NCI-H2196 treated with DMSO at 0.1 percent for 48 hours (cell line): ENCODE data around the gene FBN2.

Source experiments
- DNase-seq: peaks from one replicate; lab custom pipeline; 2025; ENCODE audit not compliant: unreplicated experiment; lab: John Stamatoyannopoulos, UW

FBN2 gene

DNA sequence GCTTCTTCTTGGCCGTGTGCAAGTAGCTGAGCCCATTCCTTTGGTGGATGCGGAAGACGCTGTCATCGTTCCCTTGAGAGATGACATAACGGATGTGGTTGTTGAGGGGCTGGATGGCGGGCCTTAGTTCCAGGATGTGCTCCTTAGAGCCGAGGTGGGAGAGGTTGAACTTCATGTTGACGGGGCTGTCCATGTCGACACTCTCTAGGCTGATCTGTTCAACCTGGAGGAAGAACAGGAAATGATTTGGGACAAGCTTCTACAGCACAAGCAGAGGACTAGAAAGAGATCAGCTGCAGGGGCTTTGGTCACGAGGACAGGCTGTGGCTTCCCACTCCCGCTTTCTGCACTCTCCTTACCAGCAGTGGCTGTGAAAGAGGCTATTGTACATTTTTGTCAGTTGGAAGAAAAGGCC is 278.4 kb downstream of the FBN2 start:
- DNase-seq: no peak

DNA sequence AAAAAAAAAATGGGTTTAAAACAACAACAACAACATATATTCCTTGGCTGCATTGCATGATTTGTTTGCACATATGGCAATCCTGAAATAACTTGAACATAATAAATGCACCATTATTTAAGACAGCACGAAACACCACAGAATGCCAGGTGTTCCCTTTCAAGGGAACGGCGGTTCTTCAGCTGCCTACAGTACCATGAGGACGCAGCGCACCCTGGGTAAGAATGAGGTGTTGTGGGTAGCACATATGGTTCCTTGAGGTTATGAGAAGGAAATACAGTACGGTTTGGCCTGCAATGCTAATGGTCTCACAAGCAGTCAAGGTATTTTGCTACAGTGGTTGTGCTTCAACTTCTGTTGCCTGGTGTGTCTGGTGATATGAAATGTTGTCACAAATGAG is 279.7 kb downstream of the FBN2 start:
- DNase-seq: no peak

DNA sequence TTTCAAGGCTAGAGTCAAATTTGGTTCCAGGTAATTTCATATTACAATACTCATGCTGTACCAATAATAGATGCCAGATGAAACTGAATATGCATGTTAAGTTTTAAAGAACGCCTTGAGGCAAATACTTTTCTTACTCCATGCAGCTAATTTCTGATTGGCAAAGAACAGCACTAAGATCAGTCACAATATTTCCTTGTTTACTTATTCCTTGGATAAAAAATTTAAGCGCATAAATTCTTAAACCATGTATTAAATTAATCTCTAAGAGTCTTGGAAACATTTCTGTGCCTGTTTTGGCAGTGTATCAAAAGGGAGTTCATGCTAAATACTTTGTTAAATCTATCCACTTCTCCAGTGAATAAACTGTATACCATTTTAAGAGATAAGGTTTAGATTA is 281.0 kb downstream of the FBN2 start:
- DNase-seq: no peak

DNA sequence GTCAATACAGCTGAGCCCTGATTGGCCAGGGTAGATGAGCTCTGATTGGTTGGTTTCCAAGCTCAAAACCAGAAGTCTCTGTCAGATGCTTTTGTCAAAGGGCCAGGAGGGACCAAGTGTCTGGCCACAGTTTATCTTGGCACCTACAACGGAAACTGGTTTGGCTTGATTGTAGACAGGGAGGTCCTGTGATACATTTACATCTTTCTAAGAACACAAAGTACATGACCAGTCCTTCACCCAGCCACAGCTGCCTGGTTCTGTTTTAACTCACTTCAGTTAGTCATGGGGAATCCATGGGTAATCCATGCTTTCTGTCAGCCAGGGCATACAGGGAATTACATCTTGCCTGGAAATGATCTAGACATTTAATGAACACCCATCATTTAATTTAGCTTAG is 283.3 kb downstream of the FBN2 start:
- DNase-seq: no peak

DNA sequence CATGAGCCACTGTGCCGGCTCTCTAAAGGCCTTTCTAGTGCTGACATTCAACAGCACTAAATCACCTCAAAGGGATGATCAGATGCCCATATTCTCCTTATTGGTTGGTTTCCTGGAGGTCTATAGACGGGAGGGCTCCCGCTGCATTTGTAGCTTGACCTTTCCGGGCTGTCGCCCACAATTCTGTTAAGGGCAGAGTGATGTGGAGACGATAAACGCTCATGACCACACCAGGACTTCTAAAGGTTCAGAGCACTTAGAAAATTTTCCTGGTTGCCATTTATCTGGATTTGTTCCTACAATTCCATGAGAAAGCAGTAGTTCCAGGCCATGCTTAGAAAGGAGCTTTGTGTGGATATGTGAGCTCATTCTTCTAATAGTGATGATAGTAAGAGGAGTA is 284.2 kb downstream of the FBN2 start:
- no peak for DNase-seq

DNA sequence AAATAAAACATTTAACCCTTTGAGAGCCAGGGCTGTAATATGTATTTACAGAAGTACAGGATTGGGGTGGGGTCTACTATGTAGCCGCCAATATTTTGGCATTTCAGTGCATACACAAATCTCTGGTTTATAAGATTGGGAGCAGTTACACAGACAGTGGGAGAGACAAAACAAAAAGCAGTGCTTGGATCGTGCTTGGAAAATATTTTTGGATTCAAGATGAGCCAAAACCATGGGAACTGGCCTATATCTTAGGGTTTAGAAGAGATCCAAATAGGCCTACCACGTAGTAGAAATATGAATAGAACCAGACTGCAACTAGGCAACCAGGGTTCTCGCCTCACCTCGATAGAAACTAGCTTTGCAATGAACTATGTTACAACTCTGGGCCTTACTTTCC is 284.9 kb downstream of the FBN2 start:
- DNase-seq: no peak

DNA sequence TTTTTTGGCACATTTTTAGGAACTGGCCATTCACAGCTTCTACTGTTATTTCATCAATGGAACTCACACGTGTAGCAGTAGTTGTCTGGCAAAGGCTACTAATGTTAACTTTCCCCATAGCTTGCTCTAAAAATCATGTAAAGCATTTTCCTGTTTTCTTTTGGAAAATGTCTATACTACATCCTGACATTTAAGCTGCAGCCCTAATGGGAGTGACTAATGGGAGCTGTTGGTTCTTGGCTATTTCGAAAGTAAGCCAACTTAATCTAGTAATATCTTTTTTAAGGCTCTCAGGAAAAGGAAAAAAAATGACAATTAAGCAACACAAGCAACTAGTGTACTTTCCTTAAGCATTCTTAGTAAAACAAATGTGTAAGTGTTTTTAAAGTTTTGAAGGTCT is 285.3 kb downstream of the FBN2 start:
- DNase-seq: no peak

DNA sequence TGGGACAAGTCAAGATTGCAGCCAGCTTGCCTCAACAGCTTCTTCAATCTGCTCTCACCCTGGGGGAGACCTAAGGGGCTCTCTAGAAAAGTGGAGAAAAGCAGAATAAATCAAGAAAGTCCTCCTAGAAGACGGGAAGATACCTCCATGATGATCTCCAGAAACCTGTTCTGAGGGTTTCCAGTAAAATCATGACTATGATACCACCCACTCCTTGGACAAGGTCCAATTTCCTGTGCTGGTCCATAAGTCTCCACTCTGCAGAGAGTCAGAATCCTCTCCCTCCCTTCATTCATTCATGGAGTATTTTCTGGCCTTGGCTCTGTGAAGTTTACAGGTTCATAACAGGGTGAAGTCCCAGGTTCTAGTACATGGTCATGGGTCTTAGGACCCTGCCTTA is 285.8 kb downstream of the FBN2 start:
- DNase-seq: no peak

DNA sequence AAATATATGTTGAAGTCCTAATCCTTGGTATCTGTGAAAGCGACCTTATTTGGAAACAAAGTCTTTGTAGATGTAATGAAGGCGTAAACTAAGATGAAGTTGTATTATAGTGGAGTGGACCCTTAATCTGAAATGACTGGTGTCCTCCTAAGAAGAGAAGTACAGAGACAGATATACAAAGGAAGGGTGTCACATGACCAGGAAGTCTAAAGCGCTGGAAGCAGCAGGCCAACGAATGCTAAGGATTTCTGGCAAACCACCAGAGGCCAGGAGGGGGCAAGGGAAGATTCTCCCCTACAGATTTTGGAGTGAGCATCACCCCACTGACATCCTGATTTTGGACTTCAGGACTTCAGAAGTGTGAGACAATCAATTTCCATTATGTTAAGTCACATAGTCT is 292.1 kb downstream of the FBN2 start:
- DNase-seq: no peak

DNA sequence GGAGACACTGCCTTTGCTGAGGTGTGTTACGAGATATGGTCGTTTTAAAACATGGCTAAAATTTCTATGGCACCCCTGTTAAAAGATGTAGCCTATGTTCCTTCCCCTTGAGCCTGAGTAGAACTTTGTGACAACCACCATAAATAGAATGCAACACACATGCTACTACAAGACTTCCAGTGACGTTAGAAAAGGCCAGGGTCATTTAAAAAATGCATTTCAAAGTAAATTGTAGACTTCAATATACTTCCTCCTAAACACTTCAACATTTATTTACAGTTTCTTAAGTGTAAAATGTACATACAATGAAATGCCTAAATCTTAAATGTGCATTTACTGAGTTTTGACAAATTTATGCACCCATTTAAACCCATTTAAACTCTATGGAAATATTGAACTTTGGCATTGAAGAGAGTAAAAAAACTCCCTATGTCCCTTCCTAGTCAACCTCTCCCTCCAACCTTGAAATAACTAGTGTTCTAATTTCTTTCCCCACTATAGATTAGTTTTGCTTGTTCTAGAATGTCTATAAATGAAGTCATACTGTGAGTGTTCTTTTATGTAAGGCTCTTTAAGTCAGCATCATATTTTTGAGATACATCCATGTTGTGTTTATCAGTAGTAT is 294.0 kb downstream of the FBN2 start:
- no peak for DNase-seq

DNA sequence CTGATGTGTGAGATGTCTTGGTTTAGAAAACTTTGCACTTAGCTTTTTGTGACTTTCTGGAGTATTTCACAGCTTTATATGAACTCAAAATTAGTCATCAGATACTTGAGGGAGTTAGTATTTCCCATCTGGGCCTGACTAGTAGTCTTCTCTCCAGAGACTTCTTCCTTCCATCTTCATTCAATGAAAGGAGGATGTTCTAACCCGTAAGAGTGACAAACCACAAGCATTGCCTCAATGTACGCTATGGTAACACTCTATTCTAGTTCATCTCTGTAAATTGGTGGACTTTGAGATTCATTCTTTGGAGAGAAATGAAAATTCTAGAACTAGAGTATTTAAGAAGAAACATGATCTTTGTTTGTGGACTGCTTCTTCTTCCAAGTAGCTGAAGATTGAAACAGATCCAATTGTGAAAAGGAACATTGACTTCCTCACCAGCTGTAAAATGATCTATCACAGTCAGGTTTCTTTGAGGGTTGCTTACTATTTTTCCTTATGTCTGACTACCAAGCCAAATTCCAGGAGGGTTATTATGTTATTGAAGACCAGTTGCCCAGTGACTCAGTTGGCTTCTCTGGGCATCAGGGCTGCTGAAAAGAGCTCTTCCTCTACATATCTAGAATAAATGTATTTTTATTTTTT is 296.9 kb downstream of the FBN2 start:
- DNase-seq: no peak

DNA sequence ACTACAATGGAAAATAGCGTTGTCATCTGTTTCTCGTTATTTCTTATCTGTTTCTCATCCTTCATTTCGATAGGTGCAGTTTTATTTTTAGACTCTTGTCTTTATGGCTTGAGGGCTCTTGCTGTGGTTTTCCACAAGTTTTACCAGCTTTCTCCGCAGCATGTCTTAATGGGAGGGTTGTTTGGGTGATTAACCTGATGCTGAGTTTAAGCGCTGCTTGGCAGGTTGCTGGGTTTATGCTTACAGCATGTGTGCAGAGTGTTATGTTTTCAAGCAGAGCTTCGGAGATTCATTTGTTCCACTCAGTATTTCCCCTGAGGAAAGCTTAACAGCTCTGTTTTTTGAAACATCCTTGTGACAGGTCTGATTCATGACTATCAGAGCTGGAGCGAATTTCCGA is 300.5 kb downstream of the FBN2 start:
- DNase-seq: no peak

DNA sequence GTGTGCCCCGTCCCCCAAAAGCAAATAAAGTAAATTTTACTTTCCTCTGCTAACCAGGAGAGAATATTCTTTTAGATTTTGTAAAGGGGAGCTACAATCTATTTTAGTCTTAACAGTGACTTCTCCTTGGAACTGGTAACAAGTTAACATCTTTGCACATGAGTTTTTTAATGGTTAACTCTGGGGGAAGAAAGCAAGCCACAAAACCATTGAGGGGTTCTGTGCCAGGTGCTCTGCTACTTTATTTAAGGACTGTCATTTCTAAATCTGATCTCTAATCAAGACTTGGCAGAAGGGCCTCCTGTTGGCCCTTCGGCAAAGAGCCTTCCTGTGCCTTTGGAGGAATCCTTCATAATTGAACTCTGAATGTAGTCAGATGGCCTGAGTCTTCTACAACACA is 301.0 kb downstream of the FBN2 start:
- DNase-seq: no peak

DNA sequence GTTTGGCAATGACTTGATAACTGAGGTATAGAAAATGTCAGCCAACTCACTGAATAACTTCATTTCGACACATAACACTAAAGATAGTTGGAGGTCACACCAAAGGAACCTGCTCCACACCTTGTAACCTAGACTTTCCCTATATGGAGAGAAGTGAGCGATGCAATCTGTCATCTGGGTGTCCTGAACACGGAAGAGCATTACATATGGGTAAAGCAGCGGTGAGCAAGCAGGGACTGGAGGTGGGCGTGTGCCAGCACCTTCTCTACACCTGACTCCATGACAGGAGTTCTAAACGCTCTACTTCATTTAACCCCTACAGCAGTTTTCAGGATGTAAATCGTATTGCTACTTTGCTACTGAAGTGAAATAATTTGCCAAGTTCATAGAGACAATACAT is 301.7 kb downstream of the FBN2 start:
- DNase-seq: no peak

DNA sequence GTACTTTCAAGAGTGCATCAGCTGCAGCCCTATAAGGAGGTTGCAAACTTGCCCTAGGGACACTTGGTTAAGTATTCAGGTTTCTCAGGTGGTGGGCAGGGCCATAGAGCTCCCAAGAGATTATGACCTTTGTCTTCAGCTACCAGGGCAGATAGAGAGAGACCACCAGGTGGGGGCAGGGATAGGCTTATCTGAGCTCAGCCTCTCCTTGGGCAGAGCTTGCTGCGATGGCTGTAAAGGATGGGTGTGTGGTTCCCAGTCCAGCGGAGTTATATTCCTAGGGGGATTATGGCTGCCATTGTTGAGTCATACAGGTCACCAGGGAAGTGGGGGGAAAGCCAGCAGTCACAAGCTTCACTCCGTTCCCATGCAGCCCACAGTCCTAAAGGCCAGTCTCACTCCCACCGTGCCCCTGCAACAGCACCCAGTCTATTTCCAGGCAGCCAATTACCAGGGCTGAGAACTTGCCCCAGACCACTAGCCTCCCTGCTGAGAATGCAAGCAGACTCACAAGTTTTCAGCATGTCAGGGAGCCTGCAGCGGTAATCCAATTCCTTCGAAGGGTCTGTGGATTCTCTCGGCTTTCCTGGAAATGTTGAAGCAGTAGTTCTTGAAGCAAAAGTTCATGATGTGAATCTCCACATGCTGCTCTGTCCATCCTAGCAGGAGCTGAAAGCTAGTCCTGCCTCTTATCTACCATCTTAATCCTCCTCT is 303.0 kb downstream of the FBN2 start:
- no peak for DNase-seq

DNA sequence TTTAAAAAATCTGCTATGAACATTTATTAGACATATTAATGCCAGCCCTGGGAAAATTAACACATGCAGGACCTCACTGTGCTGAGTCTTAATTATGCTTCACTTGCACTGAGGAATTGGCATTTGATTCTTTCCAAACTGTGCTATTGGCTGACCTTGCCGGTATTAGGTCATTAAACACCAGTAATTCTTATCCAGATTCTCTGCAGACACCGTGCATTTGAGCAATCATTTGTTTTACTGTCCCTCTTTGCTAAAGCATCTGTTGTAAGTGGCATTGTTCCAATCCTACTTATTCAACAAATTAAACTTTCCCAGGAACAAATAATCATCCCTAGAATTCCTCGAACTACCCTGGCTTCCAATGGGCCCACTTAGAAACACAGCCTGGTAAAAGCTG is 309.5 kb downstream of the FBN2 start:
- DNase-seq: no peak

DNA sequence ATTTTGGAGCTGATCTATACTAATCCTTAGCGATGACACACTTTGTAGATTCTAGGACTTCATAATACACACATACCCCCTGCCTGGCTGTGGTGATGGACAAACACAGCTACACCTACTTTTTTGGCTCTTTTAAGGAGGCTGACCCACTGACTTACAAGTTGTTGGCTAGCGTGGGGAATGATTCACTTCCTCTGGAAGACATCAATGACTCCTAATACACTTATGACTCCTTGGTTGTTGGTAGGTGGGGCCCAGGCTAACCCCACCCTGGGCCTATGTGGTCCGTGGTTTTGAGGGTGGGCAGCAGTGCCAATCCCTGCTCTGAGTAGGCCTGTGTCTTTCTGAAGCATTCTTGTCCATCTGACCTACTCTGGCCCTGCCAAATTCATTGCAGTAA is 310.0 kb downstream of the FBN2 start:
- no peak for DNase-seq

DNA sequence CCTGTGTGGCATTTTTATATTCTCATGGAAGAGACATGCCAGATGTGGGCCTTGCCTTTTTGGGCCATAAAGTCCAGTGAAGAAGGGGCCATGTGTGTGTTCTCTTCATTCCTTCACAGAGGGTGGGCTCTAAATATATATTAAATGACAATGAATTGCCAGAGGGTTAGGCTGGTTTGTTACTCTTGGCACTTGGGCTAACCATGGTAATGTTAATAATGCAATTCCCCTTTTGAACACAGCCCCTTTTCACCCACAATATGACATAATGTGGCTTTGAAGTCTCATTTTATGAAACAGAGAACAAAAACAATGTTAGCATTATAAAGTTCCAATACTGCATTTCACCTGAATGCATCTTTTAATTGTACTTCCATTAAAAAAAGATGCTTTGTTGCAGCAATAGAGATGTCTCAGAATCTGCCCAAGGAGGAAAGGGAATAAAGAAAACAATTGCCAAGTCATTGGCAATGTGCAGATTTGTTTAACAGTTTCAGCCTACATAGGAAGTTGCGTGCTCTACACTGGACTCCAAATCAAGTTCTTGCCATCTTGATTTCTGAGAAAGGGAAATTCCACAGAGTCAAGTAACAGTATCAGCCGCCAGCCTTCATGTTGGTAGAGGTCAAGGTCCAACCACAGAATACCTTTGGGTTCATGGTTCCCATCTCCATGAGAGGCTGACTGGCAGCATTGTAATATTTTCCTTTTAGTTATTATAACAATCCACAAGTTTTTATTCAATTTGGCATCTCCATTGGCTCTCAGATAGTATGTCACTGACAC is 312.6 kb downstream of the FBN2 start:
- no peak for DNase-seq

DNA sequence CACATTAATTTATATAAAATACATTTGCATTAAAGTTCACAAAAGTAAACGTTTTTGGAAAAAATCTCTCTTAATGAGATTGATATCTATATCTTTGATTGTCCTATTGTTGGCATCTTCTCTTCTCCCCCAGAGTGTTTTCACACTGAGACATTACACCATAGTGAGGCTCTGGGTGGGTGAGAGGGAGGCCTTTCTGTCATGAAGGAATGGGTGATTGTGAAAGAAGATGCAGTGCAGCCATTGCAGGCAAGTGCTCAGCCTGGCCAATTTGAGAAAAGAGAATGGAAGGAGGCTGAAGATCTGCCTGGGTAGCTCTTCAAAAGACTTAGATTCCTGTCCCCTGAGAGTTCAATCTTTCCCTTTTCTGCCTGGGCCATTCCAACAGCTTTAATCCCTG is 313.7 kb downstream of the FBN2 start:
- no peak for DNase-seq

DNA sequence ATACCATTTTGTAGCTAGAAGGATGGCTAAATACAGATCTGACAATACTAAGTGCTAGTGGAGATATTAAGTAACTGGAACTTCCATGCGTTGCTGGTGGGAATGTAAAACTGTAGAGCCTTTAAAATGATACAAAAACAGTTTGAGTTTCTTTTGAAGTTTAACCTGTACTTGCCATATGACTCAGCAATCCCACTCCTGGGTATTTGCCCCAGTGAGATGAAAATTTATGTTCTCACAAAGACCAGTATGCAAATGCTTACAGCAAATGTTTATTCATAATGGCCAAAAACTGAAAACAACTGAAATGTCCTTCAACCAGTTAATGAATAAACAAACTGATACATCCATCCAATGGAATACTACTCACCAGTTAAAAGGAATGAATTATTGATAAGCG is 317.2 kb downstream of the FBN2 start:
- DNase-seq: no peak

DNA sequence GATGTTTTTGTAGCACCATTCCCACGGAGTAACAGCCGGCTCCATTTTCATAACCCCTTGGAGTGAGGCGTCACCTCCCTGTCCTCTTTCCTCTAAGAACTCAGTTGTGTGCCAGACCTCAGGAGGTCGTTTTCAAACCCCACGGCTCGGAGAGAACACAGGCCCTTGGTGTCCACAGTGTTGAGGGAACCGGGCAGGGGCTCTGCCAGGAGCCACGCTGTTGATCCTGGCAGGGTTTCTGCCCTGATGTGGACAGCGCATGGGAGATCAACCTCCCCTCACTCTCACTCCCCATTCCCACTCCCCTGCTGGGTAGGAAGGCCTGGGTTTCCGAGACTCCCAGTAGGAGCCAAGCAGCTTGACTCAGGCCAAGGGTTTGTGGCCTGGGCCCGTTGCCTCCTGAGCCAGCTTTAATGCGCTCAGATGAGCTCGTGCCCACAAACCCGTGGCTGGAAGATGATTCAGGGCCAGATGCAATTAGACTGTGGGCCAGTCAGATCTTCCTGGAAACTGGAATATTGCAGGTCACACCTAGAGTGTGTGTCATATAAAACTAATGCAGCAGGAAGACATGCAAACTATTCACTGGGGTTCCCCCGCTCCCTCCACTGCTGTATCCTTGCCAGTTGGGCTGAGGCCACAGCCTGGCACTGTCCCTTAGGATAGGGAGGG is 321.0 kb downstream of the FBN2 start:
- DNase-seq: no peak
